K562 (cell line): Measurements from ENCODE around the gene NUDT21. TPM values are rescaled to one million over a fixed set of nuclear protein-coding genes. Genes with fewer than 3 reads are reported as not detected.

Source experiments
- ARID1B ChIP-seq: fragments of 450-650 bp; IDR thresholded peaks from 2 replicates; pipeline ENCODE4 v1.6.1; 2016; ENCODE audit warnings: antibody characterized with exemption, mild to moderate bottlenecking, inconsistent platforms
- ERF ChIP-seq: fragments of 450-650 bp; formaldehyde crosslinking; IDR thresholded peaks from 2 replicates; pipeline ENCODE4 v1.4.0; 2020; ENCODE audit warnings: mild to moderate bottlenecking, mixed read lengths
- ID3 ChIP-seq, 2 experiments: fragments of 250-450 bp in 1 of 2; fragments of 450-650 bp in 1 of 2; sonication (Bioruptor Pico) in 1 of 2; IDR thresholded peaks; 2 replicates each; pipeline versions ENCODE4 v1.6.1 to v1.8.0; 2016 to 2021; ENCODE audit warnings: mild to moderate bottlenecking in 2 of 2, moderate library complexity in 2 of 2, missing compliant biosample characterization in 1 of 2, missing genetic modification characterization in 1 of 2
- LEF1 ChIP-seq: fragments of 450-650 bp; IDR thresholded peaks from 2 replicates; pipeline ENCODE4 v1.6.1; 2016; ENCODE audit warnings: mild to moderate bottlenecking
- MBD2 ChIP-seq: sonication (generic); IDR thresholded peaks from 2 replicates; pipeline ENCODE4 v1.6.1; 2016; ENCODE audit warnings: low read depth, borderline replicate concordance
- MEIS2 ChIP-seq: fragments of 450-650 bp; IDR thresholded peaks from 2 replicates; pipeline ENCODE4 v1.6.1; 2014; ENCODE audit warnings: mild to moderate bottlenecking; ENCODE audit not compliant: partially characterized antibody
- PATZ1 ChIP-seq: fragments of 250-450 bp; sonication (Bioruptor Pico); IDR thresholded peaks from 2 replicates; pipeline ENCODE4 v1.5.0; 2020; ENCODE audit warnings: mild to moderate bottlenecking, borderline replicate concordance
- POLR2AphosphoS2 ChIP-seq: IDR thresholded peaks from 2 replicates; pipeline ENCODE4 v1.6.1; 2012; ENCODE audit warnings: low read length, improper control_type of control experiment
- RBM25 ChIP-seq: fragments of 200-400 bp; formaldehyde crosslinking; IDR thresholded peaks from 2 replicates; pipeline ENCODE4 v1.6.1; 2018; ENCODE audit warnings: low read length, low read depth, moderate library complexity; ENCODE audit not compliant: severe bottlenecking
- TARDBP ChIP-seq: fragments of 450-650 bp; IDR thresholded peaks from 2 replicates; pipeline ENCODE4 v1.6.1; 2016
- THAP12 ChIP-seq: fragments of 250-450 bp; sonication (Bioruptor Pico); IDR thresholded peaks from 2 replicates; pipeline ENCODE4 v1.9.0; 2021; ENCODE audit warnings: mild to moderate bottlenecking, inconsistent platforms
- ZNF644 ChIP-seq: fragments of 200-800 bp; sonication (Bioruptor generic); IDR thresholded peaks from 2 replicates; pipeline ENCODE4 v1.6.1; 2016; ENCODE audit warnings: low read depth, missing genetic modification characterization, missing compliant biosample characterization
- ZNF75A ChIP-seq: fragments of 450-650 bp; formaldehyde crosslinking; IDR thresholded peaks from 2 replicates; pipeline ENCODE4 v1.4.0; 2020; ENCODE audit warnings: mild to moderate bottlenecking
- ZNF766 ChIP-seq: fragments of 200-800 bp; sonication (Bioruptor generic); conservative IDR thresholded peaks from 2 replicates; pipeline ENCODE4 v1.6.1; 2016; ENCODE audit warnings: missing genetic modification characterization, missing compliant biosample characterization
- polyA plus RNA-seq, 8 experiments: library from polyadenylated mRNA; depleted of rRNA in 4 of 8; stranded (reverse) in 5 of 8; unstranded in 3 of 8; fragments of >200 nt; fragmentation: Nextera tagmentation in 2 of 8; fragmentation: Illumina TruSeq in 1 of 8; extraction: Ambion mirVana in 2 of 8; extraction: Trizol in 1 of 8; gene quantifications; 2 replicates each; pipeline versions ENCODE4 v1.2.1 to v1.2.3, GENCODE V29; 2011 to 2014; ENCODE audit warnings: inconsistent platforms in 1 of 8, missing spikeins in 1 of 8
- total RNA-seq, 7 experiments: library from RNA; depleted of rRNA in 6 of 7; stranded (reverse); fragments of >200 nt in 6 of 7; fragmentation: Illumina TruSeq in 2 of 7; extraction: Trizol in 2 of 7; gene quantifications; 2 replicates each; pipeline versions ENCODE4 v1.2.1 to v1.2.3, GENCODE V29; 2011 to 2021; ENCODE audit warnings: low replicate concordance in 1 of 7
- TF ChIP-seq, protein P1 (sequence below): fragments of 250-450 bp; sonication (Bioruptor Pico); IDR thresholded peaks from 2 replicates; pipeline ENCODE4 v1.8.0; 2021; ENCODE audit warnings: moderate library complexity, mild to moderate bottlenecking, inconsistent platforms
- TF ChIP-seq, protein P2 (sequence below): fragments of 250-450 bp; sonication (Bioruptor Pico); IDR thresholded peaks from 2 replicates; pipeline ENCODE4 v1.8.0; 2021; ENCODE audit warnings: mild to moderate bottlenecking, moderate library complexity
- TF ChIP-seq, protein P3 (sequence below): fragments of 250-450 bp; sonication (Bioruptor Pico); IDR thresholded peaks from 2 replicates; pipeline ENCODE4 v1.8.0; 2021; ENCODE audit warnings: moderate library complexity, mild to moderate bottlenecking, inconsistent platforms

NUDT21 gene
- total and polyA plus RNA-seq, 9 of the 15 experiments (the other 6 are each of a cell fraction or from before 2014, with no cell fraction given) = 62.4 to 218 (median 121) TPM

DNA sequence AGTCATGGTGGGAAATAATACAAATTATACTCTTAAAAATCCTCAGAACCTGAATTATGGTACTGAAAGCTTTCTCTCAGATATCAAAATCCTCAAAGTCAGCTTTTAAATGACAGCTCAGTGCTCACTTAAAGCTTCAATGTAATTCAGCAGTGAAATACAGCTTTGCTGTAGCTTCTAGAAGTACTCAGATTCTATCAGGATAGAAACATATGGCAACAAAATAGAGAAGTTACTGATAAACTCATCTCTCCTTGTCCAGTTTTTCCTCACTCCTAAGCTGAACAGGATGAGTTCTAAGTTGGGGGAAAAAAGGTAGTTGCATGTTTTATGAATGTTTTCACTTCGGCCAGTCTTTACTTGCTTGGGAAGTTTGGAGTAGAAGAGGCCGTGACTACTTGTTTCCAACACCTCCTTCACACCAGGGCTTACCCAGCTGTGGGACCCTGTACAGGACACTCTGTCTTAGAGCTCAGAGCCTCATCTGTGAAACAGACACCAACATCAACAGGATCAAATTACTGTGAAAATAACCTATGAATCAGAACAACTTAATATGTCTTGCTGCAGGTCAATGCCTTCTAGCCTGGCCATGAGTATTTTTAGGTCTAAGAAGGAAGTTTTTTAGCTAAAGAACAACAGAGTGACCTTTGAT is 30.5 kb upstream of the NUDT21 start (continued):
- TF ChIP-seq ID3 (CRISPR knock-in tag; IDR thresholded peaks at IDR 0.05) (no peak), ID3 (tag; IDR thresholded peaks at IDR 0.05) (no peak), PATZ1 (CRISPR knock-in tag) (no peak), ARID1B (peak; percentile 67), TARDBP (no peak), ZNF766 (CRISPR knock-in tag) (0 out of 2 replicates have a peak, but pooled peaks have one; percentile 60), ZNF644 (tag) (no peak), THAP12 (CRISPR knock-in tag) (no peak), ZNF75A (no peak), MEIS2 (peak; percentile 83), POLR2AphosphoS2 (no peak), LEF1 (peak; percentile 21; the same call in 1 of the 2 replicates), ERF (CRISPR knock-in tag) (no peak), MBD2 (no peak), RBM25 (no peak)
- TF ChIP-seq, protein P1, sequence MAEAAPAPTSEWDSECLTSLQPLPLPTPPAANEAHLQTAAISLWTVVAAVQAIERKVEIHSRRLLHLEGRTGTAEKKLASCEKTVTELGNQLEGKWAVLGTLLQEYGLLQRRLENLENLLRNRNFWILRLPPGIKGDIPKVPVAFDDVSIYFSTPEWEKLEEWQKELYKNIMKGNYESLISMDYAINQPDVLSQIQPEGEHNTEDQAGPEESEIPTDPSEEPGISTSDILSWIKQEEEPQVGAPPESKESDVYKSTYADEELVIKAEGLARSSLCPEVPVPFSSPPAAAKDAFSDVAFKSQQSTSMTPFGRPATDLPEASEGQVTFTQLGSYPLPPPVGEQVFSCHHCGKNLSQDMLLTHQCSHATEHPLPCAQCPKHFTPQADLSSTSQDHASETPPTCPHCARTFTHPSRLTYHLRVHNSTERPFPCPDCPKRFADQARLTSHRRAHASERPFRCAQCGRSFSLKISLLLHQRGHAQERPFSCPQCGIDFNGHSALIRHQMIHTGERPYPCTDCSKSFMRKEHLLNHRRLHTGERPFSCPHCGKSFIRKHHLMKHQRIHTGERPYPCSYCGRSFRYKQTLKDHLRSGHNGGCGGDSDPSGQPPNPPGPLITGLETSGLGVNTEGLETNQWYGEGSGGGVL (CRISPR knock-in tag) = no peak
- TF ChIP-seq, protein P2, sequence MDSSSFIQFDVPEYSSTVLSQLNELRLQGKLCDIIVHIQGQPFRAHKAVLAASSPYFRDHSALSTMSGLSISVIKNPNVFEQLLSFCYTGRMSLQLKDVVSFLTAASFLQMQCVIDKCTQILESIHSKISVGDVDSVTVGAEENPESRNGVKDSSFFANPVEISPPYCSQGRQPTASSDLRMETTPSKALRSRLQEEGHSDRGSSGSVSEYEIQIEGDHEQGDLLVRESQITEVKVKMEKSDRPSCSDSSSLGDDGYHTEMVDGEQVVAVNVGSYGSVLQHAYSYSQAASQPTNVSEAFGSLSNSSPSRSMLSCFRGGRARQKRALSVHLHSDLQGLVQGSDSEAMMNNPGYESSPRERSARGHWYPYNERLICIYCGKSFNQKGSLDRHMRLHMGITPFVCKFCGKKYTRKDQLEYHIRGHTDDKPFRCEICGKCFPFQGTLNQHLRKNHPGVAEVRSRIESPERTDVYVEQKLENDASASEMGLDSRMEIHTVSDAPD (CRISPR knock-in tag) = no peak
- TF ChIP-seq, protein P3, sequence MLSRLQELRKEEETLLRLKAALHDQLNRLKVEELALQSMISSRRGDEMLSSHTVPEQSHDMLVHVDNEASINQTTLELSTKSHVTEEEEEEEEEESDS (CRISPR knock-in tag) = no peak
